AG04450 (cell line): ENCODE results near the gene TIMP4. TPM values are rescaled to one million over a fixed set of nuclear protein-coding genes. Genes with fewer than 3 reads are reported as not detected.

ENCODE experiments used
- CTCF ChIA-PET: fragments of 300-600, 350-600 bp; formaldehyde crosslinking; extraction: SDS; loops from one replicate; lab custom pipeline; 2022; ENCODE audit warnings: antibody characterized with exemption, inconsistent platforms; lab: Charles Lee
- POLR2A ChIA-PET: fragments of 350-600 bp; formaldehyde crosslinking; extraction: SDS; loops from one replicate; lab custom pipeline; 2021; ENCODE audit warnings: antibody characterized with exemption, inconsistent platforms; lab: Yijun Ruan, JAX
- DNase-seq: peaks from one replicate; pipeline ENCODE4 v3.0.0-alpha.2; 2011; ENCODE audit warnings: low read depth, low spot score
- H3K27ac ChIP-seq: one replicate; pipeline ENCODE4 v1.5.1; 2012; ENCODE audit warnings: low read depth, low read length, control low read depth
- H3K27me3 ChIP-seq: one replicate; pipeline ENCODE4 v1.6.0; 2012; ENCODE audit warnings: low read length; ENCODE audit not compliant: control insufficient read depth, insufficient read depth
- H3K4me3 ChIP-seq: 2 replicates; pipeline ENCODE4 v1.5.1; 2011; ENCODE audit warnings: mild to moderate bottlenecking, low read depth, low read length, control low read depth
- H3K9me3 ChIP-seq: 2 replicates; pipeline ENCODE4 v1.5.1; 2012; ENCODE audit warnings: low read length; ENCODE audit not compliant: control insufficient read depth, insufficient read depth
- polyA plus RNA-seq: library from polyadenylated mRNA; depleted of rRNA; stranded (reverse); fragments of >200 nt; gene quantifications from 2 replicates; pipeline ENCODE4 v1.2.3, GENCODE V29; 2011
- TF ChIP-seq, protein P1 (sequence below): IDR thresholded peaks from 2 replicates; pipeline ENCODE4 v1.5.1; 2011; ENCODE audit warnings: low read depth, low read length, control low read depth, inconsistent platforms

TIMP4 gene
- polyA plus RNA-seq, 1 experiment, result 3.6 TPM

DNA sequence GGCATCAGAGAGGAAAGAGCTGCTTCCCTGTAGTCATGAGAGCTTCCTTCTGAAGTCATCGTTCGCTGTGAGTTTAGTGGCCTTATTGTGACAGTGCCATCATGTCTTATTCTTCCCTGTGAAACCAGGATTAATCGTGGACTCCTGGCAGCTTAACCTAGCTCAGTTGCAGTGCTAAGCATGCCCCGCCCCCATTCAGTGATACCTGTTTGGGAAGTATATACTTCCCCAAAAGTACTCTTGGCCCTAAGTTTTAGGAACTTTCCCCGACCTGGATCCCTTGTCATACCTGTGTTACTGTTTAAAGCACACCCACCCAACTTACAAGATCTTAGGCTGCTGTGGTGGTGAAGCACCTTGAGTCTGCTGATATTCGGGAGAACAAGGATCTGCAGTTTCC is 32.1 kb upstream of the TIMP4 start:
- H3K4me3 ChIP-seq, result no peak overlapping the region
- POLR2A ChIA-PET, result no interaction called here
- no peak overlapping the region for H3K27ac ChIP-seq
- no peak for DNase-seq
- H3K9me3 ChIP-seq, result no peaks in the 10 kb centered on the region
- TF ChIP-seq, protein P1, sequence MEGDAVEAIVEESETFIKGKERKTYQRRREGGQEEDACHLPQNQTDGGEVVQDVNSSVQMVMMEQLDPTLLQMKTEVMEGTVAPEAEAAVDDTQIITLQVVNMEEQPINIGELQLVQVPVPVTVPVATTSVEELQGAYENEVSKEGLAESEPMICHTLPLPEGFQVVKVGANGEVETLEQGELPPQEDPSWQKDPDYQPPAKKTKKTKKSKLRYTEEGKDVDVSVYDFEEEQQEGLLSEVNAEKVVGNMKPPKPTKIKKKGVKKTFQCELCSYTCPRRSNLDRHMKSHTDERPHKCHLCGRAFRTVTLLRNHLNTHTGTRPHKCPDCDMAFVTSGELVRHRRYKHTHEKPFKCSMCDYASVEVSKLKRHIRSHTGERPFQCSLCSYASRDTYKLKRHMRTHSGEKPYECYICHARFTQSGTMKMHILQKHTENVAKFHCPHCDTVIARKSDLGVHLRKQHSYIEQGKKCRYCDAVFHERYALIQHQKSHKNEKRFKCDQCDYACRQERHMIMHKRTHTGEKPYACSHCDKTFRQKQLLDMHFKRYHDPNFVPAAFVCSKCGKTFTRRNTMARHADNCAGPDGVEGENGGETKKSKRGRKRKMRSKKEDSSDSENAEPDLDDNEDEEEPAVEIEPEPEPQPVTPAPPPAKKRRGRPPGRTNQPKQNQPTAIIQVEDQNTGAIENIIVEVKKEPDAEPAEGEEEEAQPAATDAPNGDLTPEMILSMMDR, result no peak
- CTCF ChIA-PET, result interaction anchor here (1.0 to 1.3 kb wide), 3 partner anchors 14 to 289 kb away, joined by 3 to 4 read pairs (median 3); no protein-coding TSS in a partner anchor
- no peaks in the 10 kb centered on the region for H3K27me3 ChIP-seq

DNA sequence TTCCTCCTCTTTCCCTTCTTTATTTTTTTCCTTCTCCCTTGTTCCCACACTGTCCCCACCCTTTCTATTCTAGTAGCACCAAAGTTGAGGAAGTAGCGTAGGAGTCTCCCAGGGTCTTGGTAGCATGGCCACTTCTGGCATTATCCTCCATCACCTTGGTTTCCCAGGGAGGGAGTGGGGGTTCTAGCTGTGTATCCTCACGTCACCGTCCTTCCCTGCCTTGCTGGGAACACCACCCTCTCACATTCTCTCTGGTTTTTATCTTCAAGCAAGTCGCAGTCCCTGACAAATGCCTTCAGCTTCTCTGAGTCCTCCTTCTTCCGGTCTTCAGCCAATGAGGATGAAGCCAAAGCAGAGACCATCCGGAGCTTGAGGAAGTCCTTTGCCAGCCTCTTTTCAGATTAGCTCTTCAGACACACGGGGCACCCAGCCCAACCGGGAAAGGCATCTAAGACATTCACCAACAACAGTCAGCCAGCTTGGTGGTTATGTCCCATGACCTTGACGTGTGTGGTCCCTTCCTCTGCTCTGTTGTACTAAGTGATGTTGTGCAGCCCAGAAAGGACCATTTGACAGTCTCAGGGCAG is 31.6 kb upstream of the TIMP4 start:
- no peak overlapping the region for H3K27ac ChIP-seq
- CTCF ChIA-PET, result interaction anchor here (0.7 to 1.3 kb wide), 4 partner anchors 14 to 333 kb away, joined by 3 to 4 read pairs (median 3); no protein-coding TSS in a partner anchor
- POLR2A ChIA-PET, result no interaction called here
- no peak for DNase-seq
- H3K4me3 ChIP-seq, result no peak overlapping the region
- H3K27me3 ChIP-seq, result no peaks in the 10 kb centered on the region
- TF ChIP-seq, protein P1, result no peak
- H3K9me3 ChIP-seq, result no peaks in the 10 kb centered on the region

DNA sequence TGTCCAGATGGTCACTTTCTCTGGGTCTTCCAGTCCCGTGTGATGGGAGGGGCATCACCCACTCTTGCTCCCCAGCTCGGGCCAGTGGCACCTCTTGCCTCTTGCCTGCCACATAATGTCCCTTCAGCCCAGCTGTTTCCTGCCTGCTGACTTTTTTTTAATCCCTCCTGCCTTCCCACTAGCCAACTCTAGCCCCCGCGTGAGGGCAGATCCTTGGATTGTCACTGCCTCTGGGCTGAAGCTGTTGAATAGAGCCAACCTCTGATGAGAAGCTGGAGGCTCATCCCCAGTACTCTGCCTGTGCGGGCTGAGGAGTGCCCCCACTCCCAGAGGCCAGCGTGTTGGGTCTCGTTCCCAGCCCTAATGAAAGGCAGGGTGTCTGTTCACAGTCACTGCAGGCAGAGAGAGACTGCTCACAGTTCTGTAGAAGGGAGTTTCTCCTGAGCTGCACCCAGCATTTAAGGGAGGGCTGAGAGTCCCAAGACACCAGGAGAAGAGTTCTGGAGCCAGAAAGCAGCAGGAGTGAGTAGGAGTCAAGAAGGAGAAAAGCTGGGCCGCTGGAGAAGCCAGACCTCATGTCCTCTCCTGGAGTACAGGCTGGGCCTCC is 30.1 kb upstream of the TIMP4 start:
- peak overlapping the region; percentile 92 for H3K27ac ChIP-seq
- CTCF ChIA-PET, result interaction anchor here (2.7 to 3.4 kb wide), 2 partner anchors 12 to 291 kb away, joined by 17 to 20 read pairs; no protein-coding TSS in a partner anchor
- TF ChIP-seq, protein P1, result no peak
- POLR2A ChIA-PET, result interaction anchor here (1.3 kb wide), 1 partner anchor 47 kb away, joined by 4 read pairs; no protein-coding TSS in a partner anchor
- DNase-seq, result no peak
- H3K4me3 ChIP-seq, result no peak overlapping the region
- H3K9me3 ChIP-seq, result no peaks in the 10 kb centered on the region
- no peaks in the 10 kb centered on the region for H3K27me3 ChIP-seq

DNA sequence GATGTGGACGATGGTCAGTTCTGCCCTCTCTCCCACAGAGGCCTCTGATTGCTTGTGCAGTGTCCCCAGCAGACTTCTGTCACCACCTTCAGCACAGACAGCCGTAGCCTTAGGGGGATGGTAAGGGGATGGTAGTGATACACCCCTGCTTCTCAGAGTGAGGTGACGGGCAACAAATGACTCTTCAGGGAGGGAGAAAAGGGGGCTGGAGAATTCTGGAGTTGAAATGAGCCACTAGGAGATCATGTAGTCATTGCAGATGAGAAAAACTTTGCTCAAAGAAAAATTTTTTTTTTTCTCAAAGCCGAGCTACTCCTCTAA is 29.6 kb upstream of the TIMP4 start:
- H3K9me3 ChIP-seq, result no peaks in the 10 kb centered on the region
- no peak overlapping the region for H3K4me3 ChIP-seq
- CTCF ChIA-PET, result interaction anchor here (1.2 to 3.4 kb wide), 3 partner anchors 11 to 291 kb away, joined by 5 to 20 read pairs (median 17); no protein-coding TSS in a partner anchor
- peak overlapping the region; percentile 92 for H3K27ac ChIP-seq
- TF ChIP-seq, protein P1, result no peak
- POLR2A ChIA-PET, result interaction anchor here (1.3 kb wide), 1 partner anchor 48 kb away, joined by 4 read pairs; no protein-coding TSS in a partner anchor
- no peaks in the 10 kb centered on the region for H3K27me3 ChIP-seq
- DNase-seq, result no peak
